Osteocyte (in vitro differentiated cells): ENCODE results near the gene WFIKKN2. TPM values are rescaled to one million over a fixed set of nuclear protein-coding genes. Genes with fewer than 3 reads are reported as not detected.
"Not testable (repeated sequence)": the region's sequence is repeated elsewhere in the genome, so short reads cannot be mapped to it uniquely, and the experiment has no call there.

ENCODE experiments used
- DNase-seq: peaks from one replicate; pipeline ENCODE4 v3.0.0; 2021; ENCODE audit warnings: mixed read lengths; ENCODE audit not compliant: unreplicated experiment; ENCODE audit errors: extremely low spot score
- H3K27ac Mint-ChIP-seq: one replicate; pipeline ENCODE4 v1.8.0; 2021; ENCODE audit warnings: mild to moderate bottlenecking, mixed read lengths; ENCODE audit not compliant: unreplicated experiment
- H3K27me3 Mint-ChIP-seq: one replicate; pipeline ENCODE4 v1.8.0; 2021; ENCODE audit warnings: mixed read lengths; ENCODE audit not compliant: unreplicated experiment
- H3K36me3 Mint-ChIP-seq: one replicate; pipeline ENCODE4 v1.8.0; 2021; ENCODE audit warnings: mixed read lengths; ENCODE audit not compliant: unreplicated experiment
- H3K4me1 Mint-ChIP-seq: one replicate; pipeline ENCODE4 v1.8.0; 2021; ENCODE audit warnings: mixed read lengths; ENCODE audit not compliant: unreplicated experiment
- H3K4me3 Mint-ChIP-seq: one replicate; pipeline ENCODE4 v1.8.0; 2021; ENCODE audit warnings: mild to moderate bottlenecking, moderate library complexity, mixed read lengths; ENCODE audit not compliant: unreplicated experiment
- H3K9me3 Mint-ChIP-seq: one replicate; pipeline ENCODE4 v1.8.0; 2021; ENCODE audit warnings: mixed read lengths; ENCODE audit not compliant: unreplicated experiment
- CTCF ChIP-seq: fragments of 200-600 bp; sonication (generic); IDR thresholded peaks from 2 replicates; pipeline ENCODE4 v1.5.0; 2021; ENCODE audit warnings: antibody characterized with exemption, mild to moderate bottlenecking, moderate library complexity
- total RNA-seq: library from RNA; stranded (reverse); gene quantifications from 2 replicates; pipeline ENCODE4 v1.2.1, GENCODE V29; 2021

Gene WFIKKN2
- total RNA-seq, 1 donor from 2014 or later: not detected

GRCh38 chr17:50799582-50799981, 35.8 kb upstream of the WFIKKN2 start:
- no peak overlapping the region for H3K4me3 Mint-ChIP-seq
- H3K27me3 Mint-ChIP-seq: no peaks in the 10 kb centered on the region
- peaks cover 4% of the 10 kb centered on the region for H3K4me1 Mint-ChIP-seq
- H3K36me3 Mint-ChIP-seq: no peaks in the 10 kb centered on the region
- H3K27ac Mint-ChIP-seq: no peak overlapping the region
- TF ChIP-seq CTCF: no peak
- no peak for DNase-seq
- H3K9me3 Mint-ChIP-seq: no peaks in the 10 kb centered on the region

GRCh38 chr17:50800196-50800700, 35.1 kb upstream of the WFIKKN2 start:
- TF ChIP-seq CTCF: no peak
- no peak overlapping the region for H3K4me3 Mint-ChIP-seq
- H3K27me3 Mint-ChIP-seq: no peaks in the 10 kb centered on the region
- H3K36me3 Mint-ChIP-seq: no peaks in the 10 kb centered on the region
- H3K9me3 Mint-ChIP-seq: no peaks in the 10 kb centered on the region
- peaks cover 4% of the 10 kb centered on the region for H3K4me1 Mint-ChIP-seq
- no peak for DNase-seq
- H3K27ac Mint-ChIP-seq: no peak overlapping the region

GRCh38 chr17:50802609-50803571, 32.5 kb upstream of the WFIKKN2 start:
- DNase-seq: no peak
- Mint-ChIP-seq H3K4me3 (no peak overlapping the region), H3K9me3 (no peaks in the 10 kb centered on the region), H3K27me3 (no peaks in the 10 kb centered on the region), H3K4me1 (peaks cover 4% of the 10 kb centered on the region), H3K36me3 (no peaks in the 10 kb centered on the region), H3K27ac (no peak overlapping the region)
- no peak for TF ChIP-seq CTCF

- no peak for DNase-seq
- H3K27me3 Mint-ChIP-seq: no peaks in the 10 kb centered on the region
- peaks cover 4% of the 10 kb centered on the region for H3K4me1 Mint-ChIP-seq
- no peak for TF ChIP-seq CTCF
- no peaks in the 10 kb centered on the region for H3K36me3 Mint-ChIP-seq
- no peak overlapping the region for H3K27ac Mint-ChIP-seq
- H3K4me3 Mint-ChIP-seq: no peak overlapping the region
- no peaks in the 10 kb centered on the region for H3K9me3 Mint-ChIP-seq
Observed at GRCh38 chr17:50803676-50804075, 31.7 kb upstream of the WFIKKN2 start.

GRCh38 chr17:50804749-50805475, 30.5 kb upstream of the WFIKKN2 start:
- not testable (repeated sequence) for DNase-seq, H3K4me3 Mint-ChIP-seq, H3K4me1 Mint-ChIP-seq, H3K9me3 Mint-ChIP-seq, H3K36me3 Mint-ChIP-seq, H3K27me3 Mint-ChIP-seq, H3K27ac Mint-ChIP-seq
